HG03064 (cell line): Measurements from ENCODE around the gene OR10AD1.
A peak's percentile ranks its signal among the peaks of the same experiment; 100 is the strongest.
"Not testable (repeated sequence)": the region's sequence is repeated elsewhere in the genome, so short reads cannot be mapped to it uniquely, and the experiment has no call there.

Experiments
- ATAC-seq: cut with Tn5 transposase; IDR thresholded peaks from one replicate; pipeline ENCODE4 v1.9.1; 2021; ENCODE audit warnings: low read depth; ENCODE audit not compliant: unreplicated experiment

OR10AD1 gene

GRCh38 chr12:48163150-48163747 lies 39.8 kb downstream of the OR10AD1 start:
- ATAC-seq: no peak

- ATAC-seq: no peak
Observed at GRCh38 chr12:48160807-48161206, 42.3 kb downstream of the OR10AD1 start.

- no peak for ATAC-seq
Observed at GRCh38 chr12:48160046-48160445, 43.0 kb downstream of the OR10AD1 start.

- ATAC-seq: no peak
Observed at GRCh38 chr12:48157889-48158370, 45.2 kb downstream of the OR10AD1 start.

GRCh38 chr12:48157018-48157888 lies 45.8 kb downstream of the OR10AD1 start, which contains the start of gene ASB8:
Gene ASB8 (minus strand): TSS chr12:48157515. CDS start chr12:48153496, 4,019 bp downstream.
- ATAC-seq: peak; percentile 89

- no peak for ATAC-seq
Observed at GRCh38 chr12:48156652-48157017, 46.5 kb downstream of the OR10AD1 start.

GRCh38 chr12:48155786-48156185 lies 47.3 kb downstream of the OR10AD1 start:
- ATAC-seq: not testable (repeated sequence)
